ENCODE results near the gene SPEF1. TPM values are rescaled to one million over a fixed set of nuclear protein-coding genes. Genes with fewer than 3 reads are reported as not detected.
A peak's percentile ranks its signal among the peaks of the same experiment; 100 is the strongest.

The SPEF1 gene
- total and polyA plus RNA-seq, 10 donors = 0.06 to 0.11 TPM; not detected in 8

DNA sequence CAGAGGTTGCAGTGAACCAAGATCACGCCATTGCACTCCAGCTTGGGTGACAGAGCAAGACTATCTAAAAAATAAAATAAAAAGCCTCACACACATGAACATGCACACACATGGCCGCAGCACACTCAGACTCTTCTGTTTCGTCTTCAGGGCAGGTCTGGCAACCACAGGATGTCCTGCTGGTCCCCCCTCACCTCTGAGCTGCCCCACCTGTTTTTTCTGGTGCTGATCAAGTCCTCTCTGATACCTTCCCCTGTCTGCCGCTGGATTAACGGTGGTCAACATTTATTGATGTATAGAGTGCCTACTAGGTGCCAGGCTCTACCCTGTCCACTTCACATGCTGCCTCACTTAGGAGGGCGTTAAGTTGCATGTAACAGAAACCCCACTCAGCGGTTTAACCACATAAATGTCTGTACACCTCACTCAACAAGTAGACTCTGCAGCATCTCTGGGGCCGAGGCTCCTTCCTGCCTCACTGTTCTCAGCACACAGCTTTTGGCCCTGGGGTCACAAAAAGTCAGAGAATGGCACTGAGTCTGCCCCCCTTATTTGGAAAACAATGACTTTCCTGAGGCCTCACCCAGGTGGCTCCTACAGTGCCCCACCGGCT lies 34.6 kb upstream of the SPEF1 start:
- Histone ChIP-seq H3K9me3 (no peaks in the 10 kb centered on the region), H3K27me3 (replicated peaks in 1 of 7) (no peaks in the 10 kb centered on the region), H3K4me3 (no peak overlapping the region), H3K36me3 (no peaks in the 10 kb centered on the region), H3K27ac (peak overlapping the region in 7 of 8 donors; percentile 9 to 96 (median 62)), H3K4me1 (peaks cover 28 to 88% (median 69%) of the 10 kb centered on the region in 6 donors)
- intact Hi-C loops (cut with DNase I; ENCODE audit: low total_unique reads) = no loop called here
- no peak for TF ChIP-seq POLR2AphosphoS5 (IDR thresholded peaks at IDR 0.05)
- TF ChIP-seq, protein P1, sequence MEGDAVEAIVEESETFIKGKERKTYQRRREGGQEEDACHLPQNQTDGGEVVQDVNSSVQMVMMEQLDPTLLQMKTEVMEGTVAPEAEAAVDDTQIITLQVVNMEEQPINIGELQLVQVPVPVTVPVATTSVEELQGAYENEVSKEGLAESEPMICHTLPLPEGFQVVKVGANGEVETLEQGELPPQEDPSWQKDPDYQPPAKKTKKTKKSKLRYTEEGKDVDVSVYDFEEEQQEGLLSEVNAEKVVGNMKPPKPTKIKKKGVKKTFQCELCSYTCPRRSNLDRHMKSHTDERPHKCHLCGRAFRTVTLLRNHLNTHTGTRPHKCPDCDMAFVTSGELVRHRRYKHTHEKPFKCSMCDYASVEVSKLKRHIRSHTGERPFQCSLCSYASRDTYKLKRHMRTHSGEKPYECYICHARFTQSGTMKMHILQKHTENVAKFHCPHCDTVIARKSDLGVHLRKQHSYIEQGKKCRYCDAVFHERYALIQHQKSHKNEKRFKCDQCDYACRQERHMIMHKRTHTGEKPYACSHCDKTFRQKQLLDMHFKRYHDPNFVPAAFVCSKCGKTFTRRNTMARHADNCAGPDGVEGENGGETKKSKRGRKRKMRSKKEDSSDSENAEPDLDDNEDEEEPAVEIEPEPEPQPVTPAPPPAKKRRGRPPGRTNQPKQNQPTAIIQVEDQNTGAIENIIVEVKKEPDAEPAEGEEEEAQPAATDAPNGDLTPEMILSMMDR (IDR thresholded peaks at IDR 0.05 in 8 of 11, conservative IDR thresholded peaks at IDR 0.05 in 3 of 11) = no peak
- TF ChIP-seq POLR2A (IDR thresholded peaks at IDR 0.05) = no peak
- 58 to 66% (median 62%) methylated on average over 9 of the region's 9 CpGs for WGBS, 5 donors
- no peak for DNase-seq

- WGBS, 5 donors = 73 to 91% (median 83%) methylated on average over 7 of the region's 7 CpGs
- intact Hi-C loops (cut with DNase I; ENCODE audit: low total_unique reads) = no loop called here
- no peak overlapping the region for H3K4me3 ChIP-seq
- no peaks in the 10 kb centered on the region for H3K36me3 ChIP-seq
- H3K27me3 ChIP-seq (replicated peaks in 1 of 7) = no peaks in the 10 kb centered on the region
- no peak for DNase-seq
- H3K27ac ChIP-seq = peak overlapping the region in 4 of 8 donors; percentile 62 to 96 (median 72)
- H3K9me3 ChIP-seq = no peaks in the 10 kb centered on the region
- TF ChIP-seq POLR2A (IDR thresholded peaks at IDR 0.05) = no peak
- H3K4me1 ChIP-seq = peaks cover 28 to 93% (median 73%) of the 10 kb centered on the region in 6 donors
These were observed 33.8 kb upstream of the SPEF1 start for GRCh38 chr20:3814928-3815495.

DNA sequence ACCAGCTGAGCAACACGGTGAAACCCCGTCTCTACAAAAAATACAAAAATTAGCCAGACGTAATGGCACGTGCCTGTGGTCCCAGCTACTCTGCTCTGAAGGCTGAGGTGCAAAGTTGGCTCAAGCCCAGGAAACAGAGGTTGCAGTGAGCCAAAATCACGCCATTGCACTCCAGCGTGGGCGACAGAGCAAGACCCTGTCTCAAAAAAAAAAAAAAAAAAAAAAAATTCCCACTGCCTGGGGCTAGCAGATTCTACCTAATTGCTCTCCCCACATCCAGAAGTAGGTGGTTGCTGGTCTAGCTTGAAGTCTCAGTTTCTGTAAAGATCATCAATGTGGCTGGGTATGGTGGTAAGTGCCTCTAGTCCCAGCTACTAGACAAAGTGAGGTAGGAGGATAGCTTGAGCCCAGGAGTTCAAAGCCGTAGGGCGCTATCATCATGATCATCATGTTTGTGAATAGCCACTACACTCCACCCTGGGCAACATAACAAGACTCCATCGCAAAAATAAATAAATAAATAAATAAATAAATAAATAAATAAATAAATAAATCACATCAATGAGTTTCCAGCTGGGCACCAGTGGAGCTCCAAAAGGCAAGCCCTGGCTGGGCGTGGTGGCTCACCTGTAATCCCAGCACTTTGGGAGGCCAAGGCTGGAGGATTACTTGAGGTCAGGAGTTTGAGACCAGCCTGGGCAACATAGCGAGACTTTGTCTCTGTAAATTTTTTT lies 32.8 kb upstream of the SPEF1 start:
- peaks cover 22 to 90% (median 69%) of the 10 kb centered on the region in 6 donors for H3K4me1 ChIP-seq
- DNase-seq = no peak
- 83 to 92% (median 84%) methylated on average over 12 of the region's 12 CpGs for WGBS, 5 donors
- no peaks in the 10 kb centered on the region for H3K36me3 ChIP-seq
- no peaks in the 10 kb centered on the region for H3K27me3 ChIP-seq (replicated peaks in 1 of 7)
- TF ChIP-seq POLR2A (IDR thresholded peaks at IDR 0.05) (no peak), POLR2AphosphoS5 (IDR thresholded peaks at IDR 0.05) (no peak)
- TF ChIP-seq, protein P1 (IDR thresholded peaks at IDR 0.05 in 8 of 11, conservative IDR thresholded peaks at IDR 0.05 in 3 of 11) = no peak
- H3K27ac ChIP-seq = peak overlapping the region in 5 of 8 donors; percentile 85 to 96 (median 89)
- H3K9me3 ChIP-seq = no peaks in the 10 kb centered on the region
- H3K4me3 ChIP-seq = no peak overlapping the region
- intact Hi-C loops (cut with DNase I; ENCODE audit: low total_unique reads) = no loop called here

DNA sequence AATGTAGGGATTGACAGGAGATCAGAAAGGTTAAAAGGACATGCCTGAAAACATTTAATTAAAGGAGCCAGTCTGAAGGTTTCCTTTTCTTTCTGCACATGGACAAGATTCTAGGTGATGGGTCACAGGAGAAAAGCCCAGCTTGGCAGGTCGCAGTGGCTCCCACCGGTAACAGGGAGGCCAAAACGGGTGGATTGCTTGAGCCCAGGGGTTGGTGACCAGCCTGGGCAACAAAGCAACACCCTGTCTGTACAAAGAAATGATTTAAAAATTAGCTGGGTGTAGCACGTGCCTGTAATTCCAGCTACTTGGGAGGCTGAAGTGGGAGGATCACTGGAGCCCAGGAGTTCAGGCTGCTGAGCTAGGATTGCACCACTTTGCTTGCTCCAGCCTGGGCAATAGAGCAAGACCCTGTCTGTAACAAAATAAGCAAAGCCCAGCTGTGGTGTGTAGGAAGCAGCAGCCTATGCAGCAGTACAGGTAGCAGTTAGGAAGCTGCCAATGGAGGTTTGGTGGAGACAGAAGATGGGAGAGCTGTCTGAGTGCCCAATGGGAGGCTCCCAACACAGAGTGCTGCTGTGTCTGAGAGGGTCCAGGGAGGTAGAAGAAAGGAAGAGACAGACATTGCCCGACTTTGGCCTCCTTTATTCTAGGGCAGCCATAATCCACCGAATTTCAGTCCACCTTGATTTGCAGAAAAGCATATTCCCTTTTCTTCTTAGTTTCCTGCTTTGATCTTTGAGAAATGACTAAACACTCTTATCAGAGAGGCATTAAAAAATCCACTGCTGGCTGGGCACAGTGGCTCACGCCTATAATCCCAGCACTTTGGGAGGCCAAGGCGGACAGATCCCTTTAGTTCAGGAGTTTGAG lies 32.0 kb upstream of the SPEF1 start:
- no peaks in the 10 kb centered on the region for H3K9me3 ChIP-seq
- DNase-seq = no peak
- no peak overlapping the region for H3K4me3 ChIP-seq
- H3K36me3 ChIP-seq = no peaks in the 10 kb centered on the region
- intact Hi-C loops (cut with DNase I; ENCODE audit: low total_unique reads) = no loop called here
- peak overlapping the region in 7 of 8 donors; percentile 85 to 96 (median 89) for H3K27ac ChIP-seq
- peaks cover 17 to 90% (median 65%) of the 10 kb centered on the region in 6 donors for H3K4me1 ChIP-seq
- WGBS, 5 donors = 79 to 86% (median 86%) methylated on average over 8 of the region's 8 CpGs
- TF ChIP-seq POLR2A (IDR thresholded peaks at IDR 0.05) (no peak), POLR2AphosphoS5 (IDR thresholded peaks at IDR 0.05) (no peak)
- TF ChIP-seq, protein P1 (IDR thresholded peaks at IDR 0.05 in 8 of 11, conservative IDR thresholded peaks at IDR 0.05 in 3 of 11) = no peak
- H3K27me3 ChIP-seq (replicated peaks in 1 of 7) = no peaks in the 10 kb centered on the region
